ENCODE results near the gene SUN5.
A peak's percentile ranks its signal among the peaks of the same experiment; 100 is the strongest.
"Not testable (repeated sequence)": the region's sequence is repeated elsewhere in the genome, so short reads cannot be mapped to it uniquely, and the experiment has no call there.

The SUN5 gene

GRCh38 chr20:32975121-32975520 lies 29.1 kb downstream of the SUN5 start:
- DNase-seq = not testable (repeated sequence)

DNA sequence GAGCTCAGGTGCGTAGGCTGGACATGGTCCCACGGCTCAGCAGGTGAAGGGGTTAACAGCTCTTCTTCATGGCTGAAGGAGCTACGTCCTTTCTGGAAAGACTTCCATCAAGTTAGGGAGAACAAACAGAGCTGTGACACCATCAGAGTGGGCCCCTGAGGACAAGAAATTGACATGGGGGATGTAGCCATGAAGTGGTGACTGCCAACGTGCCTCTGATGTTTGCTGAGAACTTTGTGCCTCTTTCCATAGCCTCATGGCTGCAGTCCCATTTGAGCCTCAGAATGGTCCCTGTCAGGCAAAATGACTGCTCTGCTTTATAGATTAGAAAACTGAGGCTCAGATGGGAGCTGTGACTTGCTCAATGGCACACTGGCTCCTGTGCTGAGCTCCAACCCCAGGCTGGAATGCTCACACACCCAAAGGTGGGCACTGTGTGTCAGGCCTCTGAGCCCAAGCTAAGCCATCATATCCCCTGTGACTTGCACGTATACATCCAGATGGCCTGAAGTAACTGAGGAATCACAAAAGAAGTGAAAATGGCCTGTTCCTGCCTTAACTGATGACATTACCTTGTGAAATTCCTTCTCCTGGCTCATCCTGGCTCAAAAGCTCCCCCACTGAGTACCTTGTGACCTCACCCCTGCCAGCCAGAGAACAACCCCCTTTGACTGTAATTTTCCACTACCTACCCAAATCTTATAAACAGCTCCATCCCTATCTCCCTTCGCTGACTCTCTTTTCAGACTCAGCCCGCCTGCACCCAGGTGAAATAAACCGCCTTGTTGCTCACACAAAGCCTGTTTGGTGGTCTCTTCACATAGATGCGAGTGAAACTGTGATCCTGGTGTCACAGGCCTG lies 29.8 kb downstream of the SUN5 start:
- DNase-seq = not testable (repeated sequence)

DNA sequence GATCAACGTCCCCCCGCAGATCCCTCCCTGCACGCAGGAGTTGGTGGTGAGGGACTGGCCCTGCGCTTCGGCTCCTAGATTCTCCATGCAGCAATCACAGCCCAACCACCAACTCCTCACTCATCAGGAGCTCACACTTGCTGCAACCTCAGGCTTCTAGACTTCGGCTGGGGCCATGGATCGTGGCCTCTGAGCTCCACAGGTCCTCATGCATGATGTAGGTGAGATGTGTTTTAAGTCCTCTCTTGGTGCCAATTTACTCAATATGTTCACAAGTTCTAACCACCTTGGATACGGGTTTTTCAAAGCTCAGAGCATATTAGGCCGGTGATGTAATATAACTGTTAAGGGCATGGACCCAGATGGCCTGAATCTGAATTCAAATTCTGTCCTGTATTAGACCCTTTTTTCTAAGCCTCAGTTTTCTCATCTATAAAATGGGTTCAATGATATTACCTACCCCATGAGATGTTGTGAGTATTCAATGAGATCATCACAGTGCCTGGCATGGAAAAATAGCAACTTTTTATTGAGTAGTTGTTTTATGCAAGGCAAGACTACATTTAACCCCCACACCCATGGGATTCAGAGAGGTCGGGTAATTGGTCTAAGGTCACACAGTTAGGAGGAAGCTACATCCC lies 31.0 kb downstream of the SUN5 start:
- no peak for DNase-seq

DNA sequence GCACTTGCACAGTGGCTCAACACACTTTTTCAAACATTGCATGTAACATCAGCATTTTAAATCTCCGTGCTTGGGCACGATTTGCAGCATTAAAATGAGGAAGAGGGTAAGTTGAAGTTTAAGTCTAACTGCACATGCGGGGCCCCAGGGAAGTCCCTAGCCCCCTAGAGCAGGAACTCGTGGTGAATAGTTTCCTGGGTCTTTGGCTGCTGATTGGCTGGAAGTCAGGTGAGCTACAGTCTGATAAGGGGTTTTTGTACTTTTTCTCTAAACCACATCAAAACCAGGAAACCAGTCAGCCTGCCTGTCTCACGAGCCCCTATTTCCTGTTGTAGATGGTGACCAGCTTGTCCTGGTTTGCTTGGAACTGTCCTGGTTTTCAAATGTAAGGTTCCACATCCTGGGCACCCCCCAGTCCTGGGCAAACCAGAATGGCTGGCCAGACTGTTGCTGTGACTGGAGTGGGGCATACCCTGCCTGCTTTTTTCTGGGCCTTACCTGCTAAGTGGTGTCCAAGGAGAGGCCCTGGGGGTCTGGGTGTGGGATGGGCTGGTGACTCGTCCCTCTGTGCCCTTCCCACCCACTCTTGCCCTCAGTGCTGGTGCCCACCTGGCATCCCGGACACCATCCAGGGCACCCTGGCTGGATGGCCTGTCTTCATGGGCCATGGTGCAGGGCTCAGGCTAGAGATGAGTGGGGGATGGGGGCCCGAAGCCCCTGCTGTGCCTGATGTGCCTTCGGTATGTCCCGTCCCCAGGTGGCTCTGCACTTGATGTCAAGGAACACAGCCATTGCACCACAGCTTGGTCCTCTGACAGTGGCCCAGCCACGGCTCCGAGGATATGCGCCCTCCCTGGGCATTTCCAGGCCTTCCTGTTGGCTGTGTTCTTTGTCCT lies 31.8 kb downstream of the SUN5 start:
- DNase-seq = peak; percentile 32 to 50

DNA sequence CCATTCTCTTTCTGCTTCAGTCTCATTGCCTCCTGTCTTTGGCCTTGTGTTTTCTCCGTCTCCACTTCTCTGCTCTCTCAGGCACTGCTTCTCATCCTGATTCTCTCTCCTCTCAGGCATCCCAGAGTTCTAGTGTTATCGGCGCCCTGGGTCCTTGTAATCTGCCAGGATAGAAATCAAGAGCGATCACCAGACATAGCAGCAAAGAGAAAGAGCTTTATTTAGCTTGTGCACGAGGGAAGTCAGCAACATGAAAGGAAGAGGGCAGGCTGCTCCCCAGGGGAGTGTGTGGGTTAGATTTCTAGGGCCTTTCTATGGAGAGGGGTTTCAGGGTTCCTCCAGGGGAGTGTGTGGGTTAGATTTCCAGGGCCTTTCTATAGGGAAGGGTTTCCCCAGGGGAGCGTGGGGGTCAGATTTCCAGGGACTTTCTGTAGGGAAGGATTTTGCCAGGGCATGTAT lies 32.5 kb downstream of the SUN5 start:
- DNase-seq = no peak

DNA sequence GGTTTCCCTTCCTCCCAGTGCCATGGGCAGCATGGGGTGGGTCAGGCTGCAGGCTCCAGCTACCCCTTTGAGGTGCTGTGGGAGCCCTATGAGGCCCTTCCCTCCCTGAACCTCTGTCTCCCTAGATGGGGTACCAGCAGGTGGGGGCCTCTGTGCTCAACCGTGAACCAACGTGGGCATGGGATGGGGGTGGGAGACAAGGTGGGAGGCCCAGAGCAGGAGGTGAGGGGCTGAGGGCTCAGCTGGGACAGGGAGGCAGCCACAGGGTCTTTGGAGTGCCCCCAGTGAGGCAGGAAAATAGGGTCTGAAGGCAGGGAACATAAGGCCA lies 33.3 kb downstream of the SUN5 start:
- DNase-seq = no peak

- DNase-seq = no peak
Measured at GRCh38 chr20:32970115-32970972, 33.9 kb downstream of the SUN5 start.

DNA sequence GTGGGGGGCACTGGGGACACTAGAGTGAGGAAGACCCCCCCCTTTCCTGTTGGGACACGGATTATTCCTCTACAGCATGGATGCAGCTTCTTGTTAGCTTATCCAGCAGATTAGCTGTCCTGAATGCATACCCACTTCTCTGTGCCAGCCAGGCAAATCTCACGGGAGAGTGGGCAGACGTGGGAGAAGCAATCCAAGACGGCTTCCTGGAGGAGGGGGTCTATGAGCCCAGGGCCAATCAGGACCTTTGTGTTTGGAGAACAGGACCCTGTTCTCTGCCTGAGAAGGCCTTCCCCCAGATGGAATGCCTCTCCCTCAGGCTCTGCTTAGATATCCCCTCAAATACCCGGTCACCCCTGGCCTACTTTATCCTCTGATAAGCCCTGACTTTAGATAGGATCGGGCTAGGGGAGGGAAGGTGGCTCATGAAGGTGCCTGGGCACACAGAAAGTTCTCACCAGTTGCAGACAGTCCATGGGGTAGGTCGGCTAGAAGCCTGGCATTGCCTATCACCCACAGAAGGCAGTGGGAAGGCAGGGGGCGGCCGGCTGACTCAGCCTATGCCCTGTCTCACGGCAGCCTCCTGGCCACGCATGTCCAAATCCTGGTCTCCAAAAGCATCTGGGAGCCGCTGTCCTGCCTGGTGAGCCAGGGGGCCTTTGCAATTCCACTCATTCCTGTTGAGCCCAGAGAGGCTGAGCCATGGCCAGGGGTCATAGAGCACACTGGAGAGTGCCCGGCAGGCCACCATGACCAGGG lies 34.7 kb downstream of the SUN5 start:
- no peak for DNase-seq

GRCh38 chr20:32968478-32969241 lies 35.6 kb downstream of the SUN5 start:
- DNase-seq = no peak

GRCh38 chr20:32967961-32968457 lies 36.2 kb downstream of the SUN5 start:
- DNase-seq = no peak

GRCh38 chr20:32966881-32967781 lies 37.1 kb downstream of the SUN5 start:
- DNase-seq = no peak

DNA sequence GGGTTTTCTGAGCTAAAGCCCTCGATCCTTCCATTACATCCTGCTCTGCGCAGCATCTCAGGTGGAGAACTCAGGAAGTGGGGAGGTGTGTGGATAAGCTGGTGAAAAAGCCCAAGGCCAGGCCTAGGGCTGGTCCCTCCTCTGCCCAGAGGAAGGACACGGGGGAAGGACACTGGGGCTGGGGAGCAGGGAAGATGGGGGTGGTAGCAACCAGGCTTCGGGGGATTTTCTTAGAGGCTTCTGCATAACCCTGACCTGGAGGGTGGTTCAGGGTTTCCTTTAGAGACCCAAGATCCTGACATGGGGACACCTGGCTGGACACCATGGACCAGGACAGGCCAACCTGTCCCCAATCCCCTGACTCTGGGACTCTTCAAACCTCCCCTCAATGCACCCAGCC lies 37.9 kb downstream of the SUN5 start:
- DNase-seq = no peak

DNA sequence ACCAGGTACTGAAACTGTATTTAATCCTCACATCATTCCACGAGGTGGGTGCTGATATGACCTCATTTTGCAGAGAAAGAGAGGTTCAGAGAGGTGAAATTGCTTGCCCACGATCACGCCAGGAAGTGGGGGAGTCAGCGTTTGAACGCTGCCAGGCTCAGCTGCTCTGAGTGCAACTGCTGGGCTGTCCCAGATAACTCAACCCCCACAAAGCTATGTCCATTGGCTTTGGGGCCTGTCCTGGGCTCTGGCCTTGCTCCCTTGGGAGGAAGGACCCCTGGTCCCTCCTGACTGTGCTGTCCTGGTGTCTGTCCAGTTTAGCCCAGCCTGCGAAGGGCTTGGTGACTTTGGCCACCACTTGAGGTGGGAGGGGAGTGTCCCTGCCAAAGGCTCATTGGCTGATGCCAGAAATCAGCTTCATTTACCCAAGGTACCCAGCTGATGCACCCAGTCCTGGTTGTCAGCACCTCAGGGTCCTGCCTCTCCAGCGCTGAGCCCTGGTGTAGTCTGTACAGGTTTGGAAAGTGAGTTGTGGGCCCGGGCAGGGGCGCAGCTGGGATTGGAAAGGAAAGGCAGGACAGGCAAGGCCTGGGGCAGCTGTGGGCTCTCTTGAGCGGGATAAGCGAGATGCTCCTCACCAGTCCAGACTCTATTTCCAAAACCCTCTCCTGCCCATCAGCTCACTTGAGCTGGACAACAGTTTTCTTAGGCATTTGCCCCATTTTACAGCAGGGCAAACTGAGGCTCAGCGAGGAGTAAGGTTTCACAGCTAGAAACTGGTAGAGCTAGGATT lies 38.5 kb downstream of the SUN5 start:
- DNase-seq = no peak

DNA sequence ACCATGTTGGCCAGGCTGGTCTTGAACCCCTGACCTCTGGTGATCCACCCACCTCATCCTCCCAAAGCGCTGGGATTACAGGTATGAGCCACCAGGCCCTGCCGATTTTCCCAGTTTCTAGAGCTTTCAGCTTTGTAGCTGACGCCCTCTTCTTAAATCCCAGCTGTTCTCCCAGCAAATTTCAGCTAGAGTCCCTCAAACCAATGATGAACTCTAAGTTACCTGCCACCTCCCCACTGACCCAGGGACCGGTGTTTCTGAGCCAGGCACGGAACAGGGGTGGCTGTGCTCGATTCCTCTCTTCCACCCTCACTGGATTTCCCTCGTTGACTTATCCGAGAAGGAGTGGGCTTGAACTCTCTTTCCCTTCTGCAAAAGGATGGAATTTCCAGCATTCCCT lies 39.1 kb downstream of the SUN5 start:
- no peak for DNase-seq

- DNase-seq = no peak
Measured at GRCh38 chr20:32964575-32964974, 39.7 kb downstream of the SUN5 start.

- DNase-seq = no peak
Measured at GRCh38 chr20:32963176-32963575, 41.1 kb downstream of the SUN5 start.

DNA sequence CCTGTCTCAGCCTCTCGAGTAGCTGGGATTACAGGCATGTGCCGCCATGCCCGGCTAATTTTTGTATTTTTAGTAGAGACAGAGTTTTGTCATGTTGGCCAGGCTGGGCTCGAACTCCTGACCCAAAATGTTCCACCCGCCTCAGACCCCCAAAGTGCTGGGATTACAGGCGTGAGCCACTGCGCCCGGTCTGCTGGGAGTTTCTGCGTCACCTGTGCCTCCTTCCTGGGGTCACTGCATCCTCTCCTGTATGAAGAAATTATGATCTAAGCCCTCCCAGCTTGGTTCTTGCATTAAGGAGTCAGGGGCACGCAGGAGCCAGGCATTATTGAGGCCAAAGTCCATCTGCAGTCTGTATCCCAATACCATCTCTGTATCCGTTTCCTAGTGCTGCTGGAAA lies 41.6 kb downstream of the SUN5 start:
- DNase-seq = not testable (repeated sequence)

GRCh38 chr20:32962053-32962452 lies 42.2 kb downstream of the SUN5 start:
- DNase-seq = no peak
